IPS-18c (cell line): ENCODE data around the gene NPAS2.

Experiments used
- H3K4me3 ChIP-seq: 2 replicates; pipeline ENCODE4 v1.7.0; 2013; ENCODE audit warnings: low read depth, mild to moderate bottlenecking, low read length, moderate library complexity; ENCODE audit not compliant: insufficient read depth
- H3K9me3 ChIP-seq: one replicate; pipeline ENCODE4 v1.6.1; 2013; ENCODE audit warnings: mild to moderate bottlenecking, low read length, moderate library complexity; ENCODE audit not compliant: control insufficient read depth, insufficient read depth

Gene NPAS2

GRCh38 chr2:100905132-100905805 lies 85.3 kb downstream of the NPAS2 start:
- H3K9me3 ChIP-seq = no peaks in the 10 kb centered on the region
- no peak overlapping the region for H3K4me3 ChIP-seq

GRCh38 chr2:100906131-100906530 lies 86.2 kb downstream of the NPAS2 start:
- no peaks in the 10 kb centered on the region for H3K9me3 ChIP-seq

GRCh38 chr2:100906679-100907078 lies 86.7 kb downstream of the NPAS2 start:
- no peaks in the 10 kb centered on the region for H3K9me3 ChIP-seq

More at GRCh38 chr2:100906131-100906530, 86.2 kb downstream of the NPAS2 start:
- no peak overlapping the region for H3K4me3 ChIP-seq

GRCh38 chr2:100907832-100908231 lies 87.9 kb downstream of the NPAS2 start:
- H3K9me3 ChIP-seq = no peaks in the 10 kb centered on the region
- H3K4me3 ChIP-seq = no peak overlapping the region

More at GRCh38 chr2:100906679-100907078, 86.7 kb downstream of the NPAS2 start:
- H3K4me3 ChIP-seq = no peak overlapping the region

GRCh38 chr2:100909534-100910081 lies 89.7 kb downstream of the NPAS2 start:
- Histone ChIP-seq H3K9me3 (no peaks in the 10 kb centered on the region), H3K4me3 (no peak overlapping the region)

GRCh38 chr2:100910111-100910510 lies 90.2 kb downstream of the NPAS2 start:
- Histone ChIP-seq H3K4me3 (no peak overlapping the region), H3K9me3 (no peaks in the 10 kb centered on the region)

DNA sequence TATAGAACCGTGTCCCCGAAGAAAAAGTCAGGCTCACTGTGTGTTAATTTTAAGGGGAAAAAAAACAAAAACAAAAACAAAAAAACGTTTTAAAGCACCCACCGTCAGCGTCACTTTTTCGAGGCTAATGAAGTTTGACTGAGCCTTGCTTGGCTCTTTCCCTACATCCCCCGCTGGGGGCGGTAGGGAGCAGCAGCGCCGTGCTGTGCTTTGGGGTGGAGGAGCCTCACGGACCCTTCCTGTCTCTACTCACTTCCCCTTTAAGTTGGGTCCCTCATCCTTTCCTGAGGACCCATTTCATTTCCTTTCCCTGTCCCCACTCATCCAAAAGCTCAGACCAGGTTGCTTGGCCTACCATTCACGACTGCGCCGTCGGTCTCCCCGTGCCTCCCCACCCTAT lies 99.4 kb downstream of the NPAS2 start:
- Histone ChIP-seq H3K9me3 (no peaks in the 10 kb centered on the region), H3K4me3 (no peak overlapping the region)

- H3K4me3 ChIP-seq = no peak overlapping the region
- H3K9me3 ChIP-seq = no peaks in the 10 kb centered on the region
Measured at GRCh38 chr2:100921685-100922161, 101.8 kb downstream of the NPAS2 start.

- Histone ChIP-seq H3K4me3 (no peak overlapping the region), H3K9me3 (no peaks in the 10 kb centered on the region)
Measured at GRCh38 chr2:100923461-100924060, 103.6 kb downstream of the NPAS2 start.

DNA sequence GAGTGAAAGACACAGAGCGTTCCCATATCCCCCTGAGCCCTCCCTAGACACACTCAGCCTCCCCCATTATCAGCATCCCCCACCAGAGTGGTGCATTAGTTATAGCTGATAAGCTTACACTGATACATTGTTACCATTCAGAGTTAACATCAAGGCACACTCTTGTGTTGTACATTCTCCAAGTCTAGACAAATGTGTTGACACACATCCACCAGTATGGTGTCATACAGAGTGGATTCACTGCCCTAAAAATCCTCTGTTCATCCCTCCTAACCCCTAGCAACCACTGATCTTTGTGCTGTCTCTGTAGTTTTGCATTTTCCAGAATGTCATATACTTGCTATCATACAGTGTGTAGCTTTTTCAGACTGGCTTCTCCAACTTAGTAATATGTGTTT lies 104.2 kb downstream of the NPAS2 start:
- H3K9me3 ChIP-seq = no peaks in the 10 kb centered on the region

DNA sequence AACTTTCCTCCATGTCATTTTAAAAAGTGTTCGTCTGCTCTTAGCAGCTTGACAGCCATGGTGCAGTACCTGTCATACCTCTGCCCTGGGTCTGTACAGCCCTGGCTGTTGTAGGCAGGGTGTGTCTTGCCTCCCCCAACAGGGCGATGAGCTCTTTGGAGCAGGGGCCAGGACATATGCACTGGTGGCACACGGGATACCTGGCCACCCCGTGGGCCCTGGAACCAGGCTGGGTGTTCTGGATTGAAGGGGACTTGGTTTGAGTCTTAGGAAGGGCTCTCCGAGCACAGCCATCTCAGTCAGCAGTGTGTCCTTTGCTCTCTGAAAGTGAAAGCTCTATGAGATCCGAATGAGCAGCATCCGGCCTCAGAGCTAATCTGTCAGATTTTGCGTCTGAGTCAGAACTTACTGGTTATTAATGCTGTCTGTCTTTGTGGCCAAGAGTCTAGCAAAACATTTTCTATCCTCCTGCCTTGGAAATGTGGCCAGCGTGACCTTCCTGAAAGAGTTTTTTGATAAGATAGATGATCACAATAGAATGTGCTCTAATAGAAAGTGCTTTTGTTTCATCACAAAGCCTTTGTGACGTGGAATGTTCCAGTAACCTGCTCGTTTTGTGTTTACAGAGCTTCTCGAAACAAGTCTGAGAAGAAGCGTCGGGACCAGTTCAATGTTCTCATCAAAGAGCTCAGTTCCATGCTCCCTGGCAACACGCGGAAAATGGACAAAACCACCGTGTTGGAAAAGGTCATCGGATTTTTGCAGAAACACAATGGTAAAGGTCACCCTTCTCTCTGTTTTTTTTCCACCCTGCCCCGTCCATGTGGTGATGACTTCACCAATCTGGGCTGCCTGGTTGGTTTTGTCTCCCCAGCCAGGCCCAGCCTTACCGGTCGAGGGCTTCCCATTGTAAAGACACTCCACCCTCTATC lies 104.8 kb downstream of the NPAS2 start:
- H3K9me3 ChIP-seq = no peaks in the 10 kb centered on the region
- no peak overlapping the region for H3K4me3 ChIP-seq

More for the DNA sequence above, 104.2 kb downstream of the NPAS2 start:
- no peak overlapping the region for H3K4me3 ChIP-seq

- no peak overlapping the region for H3K4me3 ChIP-seq
Measured at GRCh38 chr2:100928235-100928634, 108.3 kb downstream of the NPAS2 start.

DNA sequence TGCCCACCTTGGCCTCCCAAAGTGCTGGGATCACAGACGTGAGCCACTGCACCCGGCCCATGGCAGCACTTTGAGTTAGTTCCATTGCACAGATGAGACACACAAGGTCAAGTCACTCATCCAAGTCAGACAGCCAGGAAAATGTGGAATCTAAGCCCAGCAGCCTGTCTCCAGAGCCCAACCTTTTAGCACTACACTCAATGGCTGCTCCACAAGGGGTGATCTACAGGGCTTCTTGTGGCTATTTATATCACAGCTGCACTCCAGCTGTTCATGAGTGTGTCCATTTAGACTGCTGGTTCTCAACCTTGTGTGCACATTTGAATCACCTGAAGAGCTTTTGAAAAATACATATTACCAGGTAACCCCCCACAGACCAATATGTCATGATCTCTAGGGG lies 109.2 kb downstream of the NPAS2 start:
- H3K4me3 ChIP-seq = no peak overlapping the region
- H3K9me3 ChIP-seq = no peaks in the 10 kb centered on the region

More at GRCh38 chr2:100928235-100928634, 108.3 kb downstream of the NPAS2 start:
- H3K9me3 ChIP-seq = no peaks in the 10 kb centered on the region

DNA sequence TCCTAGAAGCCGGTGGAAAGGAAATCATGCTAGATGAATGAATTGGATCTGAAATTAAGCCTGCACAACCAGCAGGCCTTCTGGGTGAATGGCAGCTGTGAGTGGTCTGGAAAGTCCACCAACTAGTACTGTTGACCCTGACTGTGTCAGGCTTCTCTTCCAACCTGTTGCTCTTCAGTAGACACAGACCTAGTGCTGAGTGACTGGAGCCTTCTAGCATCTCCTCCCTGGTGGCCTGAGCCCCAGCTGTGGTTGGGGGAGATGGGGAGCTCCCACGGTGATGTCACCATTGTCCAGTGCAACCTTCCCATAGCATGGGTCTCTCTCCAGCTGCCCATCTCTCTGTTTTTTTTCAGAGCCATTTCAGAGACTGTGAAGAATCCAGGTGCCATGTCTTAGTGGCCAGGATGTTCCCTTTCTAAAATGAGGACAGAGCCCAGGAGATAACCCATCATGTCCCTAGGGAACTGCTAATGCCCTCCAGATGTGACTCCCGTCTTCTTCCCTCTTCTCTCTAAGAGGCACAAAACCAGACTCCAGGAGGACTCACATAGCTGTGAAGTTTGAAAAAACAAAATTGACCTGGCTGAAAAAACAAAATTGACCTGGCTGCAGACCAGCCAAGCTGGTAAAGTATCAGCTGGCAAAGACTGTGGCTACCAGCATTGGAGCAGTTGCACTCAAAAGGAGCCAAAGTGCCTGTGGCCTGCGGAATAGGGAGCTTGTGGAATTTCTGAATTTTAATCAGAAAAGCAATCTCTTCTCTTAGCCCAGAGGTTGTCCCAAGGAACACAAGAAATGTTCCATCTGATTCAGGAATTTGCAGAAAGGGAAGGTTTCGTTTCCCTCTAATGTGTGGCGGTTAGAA lies 114.8 kb downstream of the NPAS2 start:
- Histone ChIP-seq H3K4me3 (no peak overlapping the region), H3K9me3 (no peaks in the 10 kb centered on the region)

DNA sequence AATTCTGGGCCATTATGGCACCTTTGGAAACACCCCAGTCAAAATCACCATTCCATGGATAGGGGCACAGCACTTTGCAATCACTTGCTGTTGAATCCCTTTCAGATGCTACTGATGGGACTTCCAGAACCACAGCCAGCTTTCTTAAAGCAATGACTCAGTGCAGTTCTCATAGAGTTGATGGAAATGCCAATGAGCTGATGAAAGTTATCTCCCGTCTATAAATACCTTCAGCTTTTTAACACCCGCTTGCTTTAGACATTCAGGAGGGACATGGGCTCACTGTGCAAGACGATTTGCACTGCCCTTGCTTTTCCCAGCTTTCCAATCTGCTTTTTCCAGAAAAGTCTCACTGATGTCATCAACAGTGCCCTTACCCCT lies 115.4 kb downstream of the NPAS2 start:
- no peaks in the 10 kb centered on the region for H3K9me3 ChIP-seq
- no peak overlapping the region for H3K4me3 ChIP-seq

DNA sequence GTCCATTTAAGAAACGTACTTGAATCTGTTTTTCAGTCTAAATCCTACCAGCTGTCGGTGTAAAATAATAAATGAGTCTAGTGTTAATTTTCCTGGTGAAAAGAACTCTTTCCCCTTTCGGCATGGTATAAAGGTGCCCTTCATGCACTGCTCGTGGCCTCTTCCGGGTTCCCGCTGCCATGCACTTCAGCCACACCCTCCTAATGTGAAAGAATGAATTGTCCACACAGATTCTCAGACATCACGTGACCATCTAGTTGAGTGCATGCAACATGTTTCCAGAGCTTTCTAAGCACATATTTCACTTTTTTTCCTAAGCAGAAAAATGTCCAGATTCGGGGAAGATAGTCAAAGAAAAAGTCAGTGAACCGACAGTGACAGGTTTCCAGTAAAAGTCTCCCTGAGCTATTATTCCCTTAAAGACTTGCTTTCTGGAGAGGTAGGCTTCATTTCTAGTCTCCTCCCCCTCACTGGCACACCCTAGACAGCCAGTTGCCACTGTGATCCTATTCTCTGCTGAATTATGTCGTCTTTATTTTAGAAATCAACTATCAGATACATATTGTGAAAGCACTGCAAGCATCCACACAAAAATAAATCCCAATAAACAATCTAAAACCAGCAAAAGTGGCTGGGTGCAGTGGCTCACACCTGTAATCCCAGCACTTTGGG lies 116.3 kb downstream of the NPAS2 start:
- no peaks in the 10 kb centered on the region for H3K9me3 ChIP-seq
- H3K4me3 ChIP-seq = no peak overlapping the region
